Heart right ventricle (tissue), 16 donors: ENCODE measurements around the gene TCF4. TPM values are rescaled to one million over a fixed set of nuclear protein-coding genes. Genes with fewer than 3 reads are reported as not detected.

Source experiments
- ATAC-seq, 8 donors: fragments of 200-7000 bp; cut with Tn5 transposase; one replicate each; pipeline ENCODE4 v1.9.1; 2020; ENCODE audit warnings: mild to moderate bottlenecking in 8 of 8, moderate library complexity in 8 of 8, moderate number of reproducible peaks in 1 of 8
- DNase-seq, 2 donors: peaks; one replicate each; pipeline ENCODE4 v3.0.0-alpha.2; 2020
- H3K27ac ChIP-seq, 10 donors: fragments of 200-600 bp; sonication (generic) in 2 of 10; one replicate each; pipeline versions ENCODE4 v1.5.0 to v1.8.0; 2020 to 2022; ENCODE audit warnings: mild to moderate bottlenecking in 3 of 10
- H3K27me3 ChIP-seq, 7 donors: fragments of 200-600 bp; one replicate each; pipeline ENCODE4 v1.8.0; 2021 to 2022; ENCODE audit warnings: mild to moderate bottlenecking in 2 of 7
- H3K36me3 ChIP-seq, 9 donors: fragments of 200-600 bp; sonication (generic) in 1 of 9; one replicate each; pipeline versions ENCODE4 v1.5.0 to v1.8.0; 2020 to 2022; ENCODE audit warnings: mild to moderate bottlenecking in 2 of 9
- H3K4me1 ChIP-seq, 9 donors: fragments of 200-600 bp; sonication (generic) in 1 of 9; one replicate each; pipeline versions ENCODE4 v1.5.0 to v1.8.0; 2020 to 2022; ENCODE audit warnings: mild to moderate bottlenecking in 4 of 9
- H3K4me3 ChIP-seq, 10 donors: fragments of 200-600 bp; sonication (generic) in 2 of 10; one replicate each; pipeline versions ENCODE4 v1.5.0 to v1.8.0; 2020 to 2022; ENCODE audit warnings: mild to moderate bottlenecking in 7 of 10, moderate library complexity in 2 of 10
- H3K9me3 ChIP-seq, 11 donors: fragments of 200-600 bp in 10 of 11; sonication (generic) in 2 of 11; one replicate each; pipeline versions ENCODE4 v1.5.0 to v1.8.0; 2013 to 2022; ENCODE audit warnings: mild to moderate bottlenecking in 2 of 11, control low read depth in 1 of 11, moderate library complexity in 1 of 11
- WGBS, 2 donors: extraction: QIAGEN DNeasy Blood & Tissue Kit; methylation state at CpG; one replicate each; pipeline ENCODE4 v1.1.7; 2013; ENCODE audit warnings: inconsistent platforms in 1 of 2; 5-methylcytosine and 5-hydroxymethylcytosine counted together
- intact Hi-C, 10 donors: fragments of 100-400 bp; cut with DNase I; formaldehyde crosslinking; loops; one replicate each; pipeline versions ENCODE4 v1.11.1 to v1.14.2; 2022
- polyA plus RNA-seq, 2 donors: library from polyadenylated mRNA; stranded (reverse); fragments of 200-250 nt; gene quantifications; one replicate each; pipeline ENCODE4 v1.2.3, GENCODE V29; 2013
- total RNA-seq, 10 donors: library from RNA; stranded (reverse); fragmentation: NEBNext Ultra II Directional in 3 of 10; extraction: Animal tissue kit (Norgen Biotek cat#: 25700) in 3 of 10; gene quantifications; one replicate each; pipeline versions ENCODE4 v1.2.1 to v1.2.4, GENCODE V29; 2021 to 2023
- TF ChIP-seq, protein P1 (sequence below), 9 donors: fragments of 200-600 bp; sonication (generic) in 2 of 9; IDR thresholded peaks; one replicate each; pipeline versions ENCODE4 v1.5.0 to v1.8.0; 2021 to 2022; ENCODE audit warnings: antibody characterized with exemption in 9 of 9, mild to moderate bottlenecking in 5 of 9, moderate library complexity in 1 of 9
- donor health status: Arrhythmogenic right ventricular cardiomyopathy.
- donor health status: ischemic (EF 13 %, LVEDD 7.1; RV severe dilation, severe dysfunction).
- donor health status: healthy with polysubstance abuse.
- donor health status: DM: no; HTN: yes; CAD: no.
- donor health status: DM: no; HTN: no; CAD: no.
- donor health status: ischemic (EF 25% LVEDD 6.9; RV normal size, moderate dysfunction).
- donor health status: ischemic (EF 25% LVEDD 5.7; RV mildly dilated, moderate dysfunction).
- donor health status: healthy.
- donor health status: DM: yes; HTN: yes; CAD: no.
- donor health status: Ischemic cardiomyopathy.
- donor health status: ischemic (EF 35%, LVEDD 5.7; RV mildly dilated, moderate dysfunction).
- donor health status: nonischemic (EF 11% LVEDD 7.7; RV severe dilation, severe dysfunction).
- donor health status: DM: yes; HTN: yes; CAD: no.
- donor health status: PGD.
- donor health status: ischemic (EF 29% LVEDD 5.4; RV normal size, mild dysfunction).
- donor health status: nonischemic (EF 23%, LVEDD 6.1; RV moderate dilation, normal function).

TCF4 gene
- total and polyA plus RNA-seq, 12 donors = 12.6 to 90.1 (median 65.5) TPM

DNA sequence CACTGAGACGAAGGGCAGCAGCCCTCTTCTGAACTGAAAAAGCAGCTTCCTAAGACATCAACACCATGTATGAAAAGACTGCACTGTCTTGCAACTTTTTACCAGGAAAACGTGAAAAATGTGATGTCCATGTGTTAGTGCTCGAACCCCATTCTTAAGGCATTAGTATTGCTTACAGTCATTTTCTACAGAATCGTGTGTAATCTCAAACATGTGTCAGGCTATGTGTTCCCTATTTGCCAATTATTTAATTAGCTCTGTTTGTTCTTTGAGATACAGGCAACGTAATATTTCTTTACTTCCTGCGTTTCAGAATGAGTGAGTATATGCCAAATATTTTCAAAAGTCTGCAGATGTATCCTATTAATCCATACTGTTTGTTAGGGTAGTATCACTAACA, 321.0 kb downstream of the TCF4 start:
- peak overlapping the region in 3 of 10 donors; percentile 58 to 76 (median 68) for H3K27ac ChIP-seq
- WGBS, 2 donors = 54 to 60% methylated on average over 6 of the region's 6 CpGs
- ATAC-seq (no peak), DNase-seq (no peak)
- intact Hi-C loops = loop anchor here in 4 of 10 donors (10.0 kb wide), 2 partner anchors 48 to 58 kb away; no protein-coding TSS in a partner anchor
- no peak overlapping the region for H3K4me3 ChIP-seq
- no peaks in the 10 kb centered on the region for H3K9me3 ChIP-seq
- TF ChIP-seq, protein P1, sequence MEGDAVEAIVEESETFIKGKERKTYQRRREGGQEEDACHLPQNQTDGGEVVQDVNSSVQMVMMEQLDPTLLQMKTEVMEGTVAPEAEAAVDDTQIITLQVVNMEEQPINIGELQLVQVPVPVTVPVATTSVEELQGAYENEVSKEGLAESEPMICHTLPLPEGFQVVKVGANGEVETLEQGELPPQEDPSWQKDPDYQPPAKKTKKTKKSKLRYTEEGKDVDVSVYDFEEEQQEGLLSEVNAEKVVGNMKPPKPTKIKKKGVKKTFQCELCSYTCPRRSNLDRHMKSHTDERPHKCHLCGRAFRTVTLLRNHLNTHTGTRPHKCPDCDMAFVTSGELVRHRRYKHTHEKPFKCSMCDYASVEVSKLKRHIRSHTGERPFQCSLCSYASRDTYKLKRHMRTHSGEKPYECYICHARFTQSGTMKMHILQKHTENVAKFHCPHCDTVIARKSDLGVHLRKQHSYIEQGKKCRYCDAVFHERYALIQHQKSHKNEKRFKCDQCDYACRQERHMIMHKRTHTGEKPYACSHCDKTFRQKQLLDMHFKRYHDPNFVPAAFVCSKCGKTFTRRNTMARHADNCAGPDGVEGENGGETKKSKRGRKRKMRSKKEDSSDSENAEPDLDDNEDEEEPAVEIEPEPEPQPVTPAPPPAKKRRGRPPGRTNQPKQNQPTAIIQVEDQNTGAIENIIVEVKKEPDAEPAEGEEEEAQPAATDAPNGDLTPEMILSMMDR (IDR thresholded peaks at IDR 0.05) = no peak
- H3K36me3 ChIP-seq = peaks cover 0 to 93% (median 16%) of the 10 kb centered on the region in 9 donors
- H3K4me1 ChIP-seq = peaks cover 0 to 77% (median 58%) of the 10 kb centered on the region in 9 donors
- H3K27me3 ChIP-seq = no peaks in the 10 kb centered on the region

DNA sequence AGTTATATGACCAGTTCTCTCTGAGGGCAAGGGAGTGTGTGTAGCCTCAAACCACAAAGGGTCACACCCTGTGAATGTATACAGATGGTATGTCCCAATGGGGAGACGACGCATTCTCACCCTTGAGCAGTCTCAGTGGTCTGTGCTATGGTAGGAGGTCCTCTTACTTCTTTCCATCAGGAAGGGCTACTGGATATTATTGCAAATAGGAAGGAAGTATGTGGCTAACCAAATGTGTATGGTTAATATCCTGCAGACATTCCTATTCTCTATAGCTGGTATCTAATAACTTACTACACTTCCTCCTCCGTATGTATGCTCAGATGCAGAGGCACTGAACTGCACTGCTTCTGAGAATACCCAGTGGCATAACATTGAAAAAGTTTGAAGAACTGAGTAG, 322.0 kb downstream of the TCF4 start:
- Histone ChIP-seq H3K36me3 (peaks cover 0 to 93% (median 16%) of the 10 kb centered on the region in 9 donors), H3K9me3 (no peaks in the 10 kb centered on the region), H3K27me3 (no peaks in the 10 kb centered on the region), H3K4me1 (peaks cover 0 to 79% (median 58%) of the 10 kb centered on the region in 9 donors), H3K4me3 (no peak overlapping the region), H3K27ac (peak overlapping the region in 6 of 10 donors; percentile 21 to 76 (median 57))
- TF ChIP-seq, protein P1 (IDR thresholded peaks at IDR 0.05) = no peak
- ATAC-seq (peak in 2 of 8 donors; percentile 12 to 20), DNase-seq (no peak)
- intact Hi-C loops = loop anchor here in 4 of 10 donors (10.0 kb wide), 2 partner anchors 49 to 59 kb away; no protein-coding TSS in a partner anchor
- WGBS, 2 donors = 73 to 82% methylated on average over 3 of the region's 3 CpGs

DNA sequence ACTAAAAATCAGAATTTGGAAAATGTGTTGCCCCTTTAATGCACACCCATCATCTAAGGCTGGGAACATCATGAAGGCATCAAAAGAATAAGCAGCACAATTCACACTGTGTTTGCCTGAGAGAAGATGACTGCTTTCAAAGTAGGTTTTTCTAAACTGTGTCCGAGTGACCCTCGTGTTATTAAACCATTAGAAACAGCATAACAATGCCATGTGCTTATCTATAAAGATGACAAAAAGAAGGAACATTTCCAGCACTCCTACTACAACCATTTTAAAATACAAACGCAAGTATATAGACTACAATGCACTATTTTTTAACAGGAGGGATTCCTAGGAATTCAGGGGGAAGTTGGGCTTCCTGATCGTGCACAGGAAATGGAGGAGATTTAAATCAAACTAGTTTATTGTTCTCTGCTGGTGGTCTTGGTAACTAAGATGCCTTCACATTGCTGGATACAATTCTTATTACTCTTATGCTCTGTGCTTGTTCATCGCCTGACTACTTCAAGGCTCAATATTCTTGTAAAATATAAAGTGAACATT, 322.8 kb downstream of the TCF4 start:
- intact Hi-C loops = loop anchor here in 4 of 10 donors (10.0 kb wide), 2 partner anchors 50 to 60 kb away; no protein-coding TSS in a partner anchor
- Histone ChIP-seq H3K36me3 (peaks cover 0 to 93% (median 16%) of the 10 kb centered on the region in 9 donors), H3K9me3 (no peaks in the 10 kb centered on the region), H3K4me1 (peaks cover 0 to 79% (median 58%) of the 10 kb centered on the region in 9 donors), H3K27ac (peak overlapping the region in 8 of 10 donors; percentile 8 to 76 (median 50)), H3K4me3 (no peak overlapping the region), H3K27me3 (no peaks in the 10 kb centered on the region)
- no peak for DNase-seq
- 51 to 59% methylated on average over 5 of the region's 5 CpGs for WGBS, 2 donors
- TF ChIP-seq, protein P1 (IDR thresholded peaks at IDR 0.05) = no peak
- peak in 5 of 8 donors; percentile 16 to 51 (median 23) for ATAC-seq

DNA sequence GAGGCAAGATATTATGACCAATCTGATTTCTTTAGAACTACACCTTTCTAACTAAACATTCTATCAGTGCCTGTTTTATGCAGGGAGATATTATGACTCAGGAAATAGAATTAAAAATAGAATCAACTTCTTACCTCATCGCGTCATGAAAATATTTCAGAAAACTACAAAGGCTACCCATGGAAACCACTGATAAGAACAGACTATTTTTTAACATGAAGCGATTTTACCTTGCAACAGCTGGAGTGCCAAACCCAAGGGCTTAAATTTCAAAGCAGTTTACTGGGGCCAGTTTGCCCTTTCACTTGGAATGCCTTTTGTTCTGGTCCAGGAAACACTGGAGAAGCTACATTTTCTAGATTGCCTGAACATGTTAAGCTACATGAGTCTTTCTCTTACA, 323.9 kb downstream of the TCF4 start:
- H3K36me3 ChIP-seq = peaks cover 0 to 93% (median 23%) of the 10 kb centered on the region in 9 donors

More for the DNA sequence above, 323.9 kb downstream of the TCF4 start:
- no peaks in the 10 kb centered on the region for H3K9me3 ChIP-seq
- no peaks in the 10 kb centered on the region for H3K27me3 ChIP-seq
- 13 to 22% methylated on average over 3 of the region's 3 CpGs for WGBS, 2 donors
- DNase-seq (no peak), ATAC-seq (peak in 7 of 8 donors; percentile 16 to 65 (median 52))
- TF ChIP-seq, protein P1 (IDR thresholded peaks at IDR 0.05) = no peak
- intact Hi-C loops = loop anchor here in 4 of 10 donors (10.0 kb wide), 2 partner anchors 51 to 61 kb away; no protein-coding TSS in a partner anchor
- peak overlapping the region in 8 of 10 donors; percentile 21 to 76 (median 50) for H3K27ac ChIP-seq
- peaks cover 0 to 73% (median 55%) of the 10 kb centered on the region in 9 donors for H3K4me1 ChIP-seq
- no peak overlapping the region for H3K4me3 ChIP-seq
